HEK293 (cell line): Measurements from ENCODE around the gene OR2A14.
"Not testable (repeated sequence)": the region's sequence is repeated elsewhere in the genome, so short reads cannot be mapped to it uniquely, and the experiment has no call there.

ENCODE experiments used
- CTCF ChIP-seq: fragments of 450-650 bp; formaldehyde crosslinking; IDR thresholded peaks from 2 replicates; pipeline ENCODE4 v1.5.1; 2016; ENCODE audit warnings: missing biosample characterization, missing genetic modification characterization
- SP7 ChIP-seq: fragments of 450-650 bp; formaldehyde crosslinking; IDR thresholded peaks from 2 replicates; pipeline ENCODE4 v1.5.1; 2016; ENCODE audit warnings: missing biosample characterization, missing genetic modification characterization
- YY1 ChIP-seq: fragments of 450-650 bp; formaldehyde crosslinking; IDR thresholded peaks from 2 replicates; pipeline ENCODE4 v1.5.1; 2018; ENCODE audit warnings: missing biosample characterization, missing genetic modification characterization
- ZBTB17 ChIP-seq: fragments of 450-650 bp; formaldehyde crosslinking; IDR thresholded peaks from 2 replicates; pipeline ENCODE4 v1.5.1; 2016; ENCODE audit warnings: missing biosample characterization, missing genetic modification characterization
- ZNF184 ChIP-seq: fragments of 450-650 bp; IDR thresholded peaks from 2 replicates; pipeline ENCODE4 v1.5.1; 2018; ENCODE audit warnings: missing biosample characterization, mild to moderate bottlenecking, missing genetic modification characterization

- TF ChIP-seq CTCF (tag by site-specific recombination); SP7 (tag by site-specific recombination); ZNF184 (tag by site-specific recombination); YY1; ZBTB17 (tag by site-specific recombination): not testable (repeated sequence)
These were observed 55.6 kb downstream of the OR2A14 start for GRCh38 chr7:144178380-144179164.
